Measurements from ENCODE around the gene SNRK. TPM values are rescaled to one million over a fixed set of nuclear protein-coding genes. Genes with fewer than 3 reads are reported as not detected.

Gene SNRK
- total RNA-seq, 1 donor from 2014 or later: 44.3 TPM

- Histone ChIP-seq H3K36me3 (peaks cover 7 to 13% of the 10 kb centered on the region in 2 donors), H3K9me3 (peaks cover 0 to 3% of the 10 kb centered on the region in 2 donors), H3K4me1 (peaks cover 0 to 3% of the 10 kb centered on the region in 2 donors), H3K27ac (no peak overlapping the region), H3K4me3 (no peak overlapping the region), H3K27me3 (no peaks in the 10 kb centered on the region)
- intact Hi-C loops (cut with DNase I): no loop called here
- TF ChIP-seq, protein P1, sequence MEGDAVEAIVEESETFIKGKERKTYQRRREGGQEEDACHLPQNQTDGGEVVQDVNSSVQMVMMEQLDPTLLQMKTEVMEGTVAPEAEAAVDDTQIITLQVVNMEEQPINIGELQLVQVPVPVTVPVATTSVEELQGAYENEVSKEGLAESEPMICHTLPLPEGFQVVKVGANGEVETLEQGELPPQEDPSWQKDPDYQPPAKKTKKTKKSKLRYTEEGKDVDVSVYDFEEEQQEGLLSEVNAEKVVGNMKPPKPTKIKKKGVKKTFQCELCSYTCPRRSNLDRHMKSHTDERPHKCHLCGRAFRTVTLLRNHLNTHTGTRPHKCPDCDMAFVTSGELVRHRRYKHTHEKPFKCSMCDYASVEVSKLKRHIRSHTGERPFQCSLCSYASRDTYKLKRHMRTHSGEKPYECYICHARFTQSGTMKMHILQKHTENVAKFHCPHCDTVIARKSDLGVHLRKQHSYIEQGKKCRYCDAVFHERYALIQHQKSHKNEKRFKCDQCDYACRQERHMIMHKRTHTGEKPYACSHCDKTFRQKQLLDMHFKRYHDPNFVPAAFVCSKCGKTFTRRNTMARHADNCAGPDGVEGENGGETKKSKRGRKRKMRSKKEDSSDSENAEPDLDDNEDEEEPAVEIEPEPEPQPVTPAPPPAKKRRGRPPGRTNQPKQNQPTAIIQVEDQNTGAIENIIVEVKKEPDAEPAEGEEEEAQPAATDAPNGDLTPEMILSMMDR (IDR thresholded peaks at IDR 0.05): no peak
- DNase-seq (ENCODE audit: low spot score in 2 of 2): no peak
Measured at GRCh38 chr3:43362183-43362582, 75.8 kb downstream of the SNRK start.

DNA sequence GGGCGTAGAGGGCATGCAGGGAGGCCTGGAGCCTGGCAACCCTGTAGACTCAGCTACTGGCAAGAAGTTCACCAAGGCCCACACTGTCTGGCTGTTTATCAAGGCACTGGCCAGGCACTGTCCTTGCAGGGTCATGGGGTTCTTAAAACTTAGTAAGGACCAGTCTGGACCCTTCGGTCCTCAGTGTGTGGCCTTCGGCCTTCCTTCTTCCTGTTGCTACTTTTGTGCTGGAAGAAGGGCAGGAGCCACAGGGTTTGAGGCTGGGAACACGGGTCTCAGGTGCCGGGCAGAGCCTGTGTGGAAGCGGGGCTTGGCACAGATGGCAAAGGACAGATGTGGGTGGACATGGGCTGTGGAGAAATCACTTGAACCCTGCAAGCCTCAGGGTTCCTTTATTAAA, 76.6 kb downstream of the SNRK start:
- no peak overlapping the region for H3K4me3 ChIP-seq
- H3K4me1 ChIP-seq: peaks cover 0 to 3% of the 10 kb centered on the region in 2 donors
- H3K27ac ChIP-seq: no peak overlapping the region
- H3K9me3 ChIP-seq: no peaks in the 10 kb centered on the region
- peaks cover 7 to 13% of the 10 kb centered on the region in 2 donors for H3K36me3 ChIP-seq
- no peaks in the 10 kb centered on the region for H3K27me3 ChIP-seq
- TF ChIP-seq, protein P1 (IDR thresholded peaks at IDR 0.05): no peak
- intact Hi-C loops (cut with DNase I): no loop called here
- no peak for DNase-seq (ENCODE audit: low spot score in 2 of 2)

- Histone ChIP-seq H3K9me3 (no peaks in the 10 kb centered on the region), H3K36me3 (peaks cover 7 to 13% of the 10 kb centered on the region in 2 donors), H3K27ac (no peak overlapping the region), H3K4me1 (peaks cover 0 to 3% of the 10 kb centered on the region in 2 donors), H3K27me3 (no peaks in the 10 kb centered on the region), H3K4me3 (no peak overlapping the region)
- intact Hi-C loops (cut with DNase I): no loop called here
- DNase-seq (ENCODE audit: low spot score in 2 of 2): no peak
- TF ChIP-seq, protein P1 (IDR thresholded peaks at IDR 0.05): no peak
Measured at GRCh38 chr3:43363621-43364266, 77.4 kb downstream of the SNRK start.

GRCh38 chr3:43364494-43364893, 78.2 kb downstream of the SNRK start:
- DNase-seq (ENCODE audit: low spot score in 2 of 2): no peak
- peaks cover 0 to 3% of the 10 kb centered on the region in 2 donors for H3K4me1 ChIP-seq
- H3K36me3 ChIP-seq: peaks cover 7 to 13% of the 10 kb centered on the region in 2 donors
- H3K27me3 ChIP-seq: no peaks in the 10 kb centered on the region
- TF ChIP-seq, protein P1 (IDR thresholded peaks at IDR 0.05): no peak
- H3K9me3 ChIP-seq: no peaks in the 10 kb centered on the region
- no peak overlapping the region for H3K4me3 ChIP-seq
- H3K27ac ChIP-seq: no peak overlapping the region
- intact Hi-C loops (cut with DNase I): no loop called here

DNA sequence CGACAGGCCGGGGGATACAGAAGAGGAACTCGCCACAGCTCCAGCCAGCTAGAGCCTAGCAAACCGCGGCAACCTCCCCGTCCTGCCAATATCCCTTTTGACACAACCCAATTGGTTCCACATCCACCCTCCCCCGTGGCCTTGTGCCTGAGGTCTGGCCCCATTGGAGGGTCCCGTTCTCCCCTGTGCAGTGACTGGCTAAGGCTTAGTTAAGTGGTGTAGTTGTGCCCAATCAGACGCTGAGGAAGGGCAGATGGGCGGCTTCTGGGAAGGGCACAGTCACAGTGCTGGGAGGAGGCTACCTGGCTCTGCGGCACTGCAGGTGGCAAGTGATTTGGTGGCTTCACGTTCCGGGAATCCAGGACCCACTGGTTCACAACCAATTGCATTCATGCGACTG, 78.6 kb downstream of the SNRK start:
- Histone ChIP-seq H3K4me3 (no peak overlapping the region), H3K9me3 (no peaks in the 10 kb centered on the region), H3K27me3 (no peaks in the 10 kb centered on the region), H3K27ac (no peak overlapping the region), H3K36me3 (peaks cover 7 to 13% of the 10 kb centered on the region in 2 donors), H3K4me1 (peaks cover 0 to 3% of the 10 kb centered on the region in 2 donors)
- no peak for DNase-seq (ENCODE audit: low spot score in 2 of 2)
- intact Hi-C loops (cut with DNase I): no loop called here
- TF ChIP-seq, protein P1 (IDR thresholded peaks at IDR 0.05): no peak
